ENCODE results near the gene SRC.

DNA sequence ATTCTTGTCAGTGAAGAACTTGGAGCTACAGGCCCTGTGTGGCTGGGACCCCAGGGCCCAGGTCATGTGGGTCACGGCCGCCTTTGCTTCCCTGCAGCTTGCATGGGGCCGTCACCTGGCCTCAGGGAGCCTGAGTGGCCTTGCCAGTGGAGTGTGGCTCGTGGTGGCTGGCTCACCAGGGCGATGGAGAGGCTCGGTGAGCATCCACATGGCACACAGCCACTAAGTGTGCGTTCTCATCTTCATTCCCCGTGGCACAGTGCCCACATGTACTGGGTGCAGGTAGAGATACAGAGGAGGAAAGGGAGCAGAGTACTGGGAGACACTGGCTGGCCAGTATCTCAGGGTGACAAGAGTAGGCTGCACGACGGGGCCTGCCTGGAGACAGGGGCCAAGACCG lies 35.0 kb upstream of the SRC start:
- TF ChIP-seq CTCF (IDR thresholded peaks at IDR 0.05; ENCODE audit: insufficient read depth, low read length) (no peak), POLR2AphosphoS5 (IDR thresholded peaks at IDR 0.05; ENCODE audit: low read depth) (no peak)
- TF ChIP-seq, protein P1, sequence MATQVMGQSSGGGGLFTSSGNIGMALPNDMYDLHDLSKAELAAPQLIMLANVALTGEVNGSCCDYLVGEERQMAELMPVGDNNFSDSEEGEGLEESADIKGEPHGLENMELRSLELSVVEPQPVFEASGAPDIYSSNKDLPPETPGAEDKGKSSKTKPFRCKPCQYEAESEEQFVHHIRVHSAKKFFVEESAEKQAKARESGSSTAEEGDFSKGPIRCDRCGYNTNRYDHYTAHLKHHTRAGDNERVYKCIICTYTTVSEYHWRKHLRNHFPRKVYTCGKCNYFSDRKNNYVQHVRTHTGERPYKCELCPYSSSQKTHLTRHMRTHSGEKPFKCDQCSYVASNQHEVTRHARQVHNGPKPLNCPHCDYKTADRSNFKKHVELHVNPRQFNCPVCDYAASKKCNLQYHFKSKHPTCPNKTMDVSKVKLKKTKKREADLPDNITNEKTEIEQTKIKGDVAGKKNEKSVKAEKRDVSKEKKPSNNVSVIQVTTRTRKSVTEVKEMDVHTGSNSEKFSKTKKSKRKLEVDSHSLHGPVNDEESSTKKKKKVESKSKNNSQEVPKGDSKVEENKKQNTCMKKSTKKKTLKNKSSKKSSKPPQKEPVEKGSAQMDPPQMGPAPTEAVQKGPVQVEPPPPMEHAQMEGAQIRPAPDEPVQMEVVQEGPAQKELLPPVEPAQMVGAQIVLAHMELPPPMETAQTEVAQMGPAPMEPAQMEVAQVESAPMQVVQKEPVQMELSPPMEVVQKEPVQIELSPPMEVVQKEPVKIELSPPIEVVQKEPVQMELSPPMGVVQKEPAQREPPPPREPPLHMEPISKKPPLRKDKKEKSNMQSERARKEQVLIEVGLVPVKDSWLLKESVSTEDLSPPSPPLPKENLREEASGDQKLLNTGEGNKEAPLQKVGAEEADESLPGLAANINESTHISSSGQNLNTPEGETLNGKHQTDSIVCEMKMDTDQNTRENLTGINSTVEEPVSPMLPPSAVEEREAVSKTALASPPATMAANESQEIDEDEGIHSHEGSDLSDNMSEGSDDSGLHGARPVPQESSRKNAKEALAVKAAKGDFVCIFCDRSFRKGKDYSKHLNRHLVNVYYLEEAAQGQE (IDR thresholded peaks at IDR 0.05; ENCODE audit: insufficient replicate concordance, low read depth), result no peak

Measured in HL-60 (cell line).